GM23338 (cell line): ENCODE measurements around the gene MIOS. TPM values are rescaled to one million over a fixed set of nuclear protein-coding genes. Genes with fewer than 3 reads are reported as not detected.

Source experiments
- ATAC-seq: fragments of 200-7000 bp; cut with Tn5 transposase; 3 replicates; pipeline ENCODE4 v1.9.1; 2020
- DNase-seq: peaks from one replicate; pipeline ENCODE4 v3.0.0-alpha.2; 2015; ENCODE audit warnings: low spot score
- H2AFZ ChIP-seq: fragments of 200-600 bp; sonication (generic); 2 replicates; pipeline ENCODE4 v1.8.0; 2016; ENCODE audit warnings: antibody characterized with exemption, mild to moderate bottlenecking, moderate library complexity
- H3F3A ChIP-seq: fragments of 200-600 bp; sonication (generic); replicated peaks from 2 replicates; pipeline ENCODE4 v1.8.0; 2017; ENCODE audit warnings: antibody characterized with exemption, mixed run types, low read depth
- H3K27ac ChIP-seq: fragments of 200-600 bp; sonication (generic); 2 replicates; pipeline ENCODE4 v1.6.1; 2016; ENCODE audit warnings: low read depth
- H3K27me3 ChIP-seq: fragments of 200-600 bp; sonication (generic); 2 replicates; pipeline ENCODE4 v1.8.0; 2016; ENCODE audit warnings: mild to moderate bottlenecking, mixed run types, moderate library complexity; ENCODE audit not compliant: insufficient read depth
- H3K36me3 ChIP-seq: fragments of 200-600 bp; sonication (generic); 2 replicates; pipeline ENCODE4 v1.8.0; 2016; ENCODE audit warnings: mild to moderate bottlenecking; ENCODE audit not compliant: insufficient read depth
- H3K4me1 ChIP-seq: fragments of 200-600 bp; sonication (generic); 2 replicates; pipeline ENCODE4 v1.8.0; 2016; ENCODE audit warnings: mild to moderate bottlenecking, moderate library complexity; ENCODE audit not compliant: insufficient read depth
- H3K4me2 ChIP-seq: fragments of 200-600 bp; sonication (generic); 2 replicates; pipeline ENCODE4 v1.7.1; 2017; ENCODE audit warnings: mixed run types
- H3K4me3 ChIP-seq: fragments of 200-600 bp; sonication (generic); 2 replicates; pipeline ENCODE4 v1.6.1; 2016; ENCODE audit warnings: mixed run types
- H3K79me2 ChIP-seq: fragments of 200-600 bp; sonication (generic); replicated peaks from 2 replicates; pipeline ENCODE4 v1.8.0; 2017; ENCODE audit warnings: mild to moderate bottlenecking; ENCODE audit not compliant: insufficient read depth
- H3K9me2 ChIP-seq: fragments of 200-600 bp; sonication (generic); 2 replicates; pipeline ENCODE4 v1.8.0; 2017; ENCODE audit not compliant: insufficient read depth
- H4K20me1 ChIP-seq: fragments of 200-600 bp; sonication (generic); replicated peaks from 2 replicates; pipeline ENCODE4 v1.8.0; 2017; ENCODE audit warnings: mild to moderate bottlenecking; ENCODE audit not compliant: insufficient read depth
- H3K27ac Mint-ChIP-seq: 2 replicates; pipeline ENCODE4 v1.8.0; 2020; ENCODE audit warnings: inconsistent platforms, mild to moderate bottlenecking, moderate library complexity, mixed read lengths
- H3K27me3 Mint-ChIP-seq: 3 replicates; pipeline ENCODE4 v1.8.0; 2022; ENCODE audit warnings: low read depth, mild to moderate bottlenecking, moderate library complexity, mixed read lengths, inconsistent platforms; ENCODE audit not compliant: insufficient read depth, poor library complexity
- H3K36me3 Mint-ChIP-seq: 3 replicates; pipeline ENCODE4 v1.8.0; 2021; ENCODE audit warnings: low read depth, mild to moderate bottlenecking, inconsistent platforms, moderate library complexity, mixed read lengths
- H3K4me1 Mint-ChIP-seq: 3 replicates; pipeline ENCODE4 v1.8.0; 2020; ENCODE audit warnings: mild to moderate bottlenecking, inconsistent platforms, mixed read lengths
- H3K4me3 Mint-ChIP-seq: 3 replicates; pipeline ENCODE4 v1.8.0; 2021; ENCODE audit warnings: moderate library complexity, mild to moderate bottlenecking, inconsistent platforms, mixed read lengths
- H3K9me3 Mint-ChIP-seq: 3 replicates; pipeline ENCODE4 v1.8.0; 2020; ENCODE audit warnings: moderate library complexity, mild to moderate bottlenecking, inconsistent platforms, mixed read lengths
- CREB1 ChIP-seq: fragments of 250-450 bp; sonication (Bioruptor Pico); IDR thresholded peaks from 2 replicates; pipeline ENCODE4 v1.5.0; 2020; ENCODE audit warnings: low read depth, mild to moderate bottlenecking, moderate library complexity
- EZH2 ChIP-seq: fragments of 200-600 bp; sonication (generic); IDR thresholded peaks from one replicate; pipeline ENCODE4 v1.8.0; 2017; ENCODE audit warnings: antibody characterized with exemption, mild to moderate bottlenecking, low read depth; ENCODE audit not compliant: unreplicated experiment
- EZH2phosphoT487 ChIP-seq: fragments of 200-600 bp; sonication (generic); IDR thresholded peaks from one replicate; pipeline ENCODE4 v1.8.1; 2018; ENCODE audit warnings: antibody characterized with exemption; ENCODE audit not compliant: unreplicated experiment
- JUNB ChIP-seq: IDR thresholded peaks from one replicate; pipeline ENCODE4 v1.6.1; 2016; ENCODE audit warnings: antibody characterized with exemption; ENCODE audit not compliant: unreplicated experiment
- NANOG ChIP-seq: IDR thresholded peaks from 2 replicates; pipeline ENCODE4 v1.6.1; 2016; ENCODE audit warnings: antibody characterized with exemption, borderline replicate concordance
- POLR2AphosphoS5 ChIP-seq: IDR thresholded peaks from 2 replicates; pipeline ENCODE4 v1.6.1; 2016; ENCODE audit warnings: antibody characterized with exemption, low read depth
- STAT1 ChIP-seq: IDR thresholded peaks from one replicate; pipeline ENCODE4 v1.6.1; 2016; ENCODE audit warnings: antibody characterized with exemption; ENCODE audit not compliant: unreplicated experiment
- ZNF114 ChIP-seq: fragments of 250-450 bp; sonication (Bioruptor Pico); IDR thresholded peaks from 2 replicates; pipeline ENCODE4 v1.5.0; 2020; ENCODE audit warnings: mild to moderate bottlenecking, moderate library complexity
- ZNF331 ChIP-seq: fragments of 250-450 bp; sonication (Bioruptor Pico); IDR thresholded peaks from 2 replicates; pipeline ENCODE4 v1.5.0; 2020; ENCODE audit warnings: low read depth, mild to moderate bottlenecking, moderate library complexity
- polyA plus RNA-seq: library from polyadenylated mRNA; unstranded; fragments of >200 nt; fragmentation: Nextera tagmentation; extraction: Ambion mirVana; gene quantifications from 2 replicates; pipeline ENCODE4 v1.2.1, GENCODE V29; 2016
- total RNA-seq: library from RNA; depleted of rRNA; stranded (reverse); fragments of >200 nt; shearing (Covaris generic); gene quantifications from 2 replicates; pipeline ENCODE4 v1.2.3, GENCODE V29; 2014
- TF ChIP-seq, protein P1 (sequence below): IDR thresholded peaks from 2 replicates; pipeline ENCODE4 v1.6.1; 2016; ENCODE audit warnings: antibody characterized with exemption
- TF ChIP-seq, protein P2 (sequence below): IDR thresholded peaks from one replicate; pipeline ENCODE4 v1.6.1; 2018; ENCODE audit warnings: antibody characterized with exemption; ENCODE audit not compliant: unreplicated experiment
- TF ChIP-seq, protein P3 (sequence below), 2 experiments: fragments of 200-600 bp in 1 of 2; sonication (generic) in 1 of 2; conservative IDR thresholded peaks; 2 replicates each; pipeline versions ENCODE4 v1.5.1 to v1.6.1; 2016 to 2017; ENCODE audit warnings: antibody characterized with exemption in 2 of 2, low read depth in 2 of 2, mild to moderate bottlenecking in 2 of 2, moderate library complexity in 1 of 2
- TF ChIP-seq, protein P4 (sequence below): fragments of 250-450 bp; sonication (Bioruptor Pico); IDR thresholded peaks from 2 replicates; pipeline ENCODE4 v1.5.0; 2020; ENCODE audit warnings: mild to moderate bottlenecking, moderate library complexity

The MIOS gene
- total and polyA plus RNA-seq, 2 experiments from 2014 or later, result 13.1 to 85.7 TPM

DNA sequence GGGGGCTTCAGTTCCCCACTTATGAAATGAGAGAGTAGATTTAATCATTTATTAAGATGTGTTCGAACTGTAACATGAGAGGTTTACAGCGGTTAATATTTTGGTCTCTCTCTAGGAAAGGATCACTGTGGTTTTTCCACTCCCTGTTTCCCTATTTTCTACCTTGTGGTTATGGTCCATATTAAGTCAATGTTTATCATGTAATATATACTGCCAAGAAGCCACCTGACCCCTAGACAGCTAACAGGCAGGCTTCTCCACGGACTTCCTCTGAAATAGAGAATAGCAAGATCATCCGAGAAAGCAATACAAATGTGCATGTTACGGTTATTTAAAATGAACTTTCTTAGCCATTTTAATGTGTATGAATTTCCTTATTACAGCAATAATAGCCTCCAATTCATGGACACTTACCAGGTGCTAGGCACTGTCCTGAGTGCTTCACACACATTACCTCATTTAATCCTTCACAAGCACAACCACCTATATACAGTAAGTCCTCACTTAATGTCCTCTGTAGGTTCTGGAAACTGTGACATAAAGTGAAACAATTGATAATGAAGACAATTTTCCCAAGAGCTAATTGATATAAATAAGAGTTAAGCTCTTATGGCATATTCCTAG lies 30.2 kb upstream of the MIOS start:
- Histone ChIP-seq H3K9me2 (no peaks in the 10 kb centered on the region), H2AFZ (no peak overlapping the region), H3K36me3 (no peaks in the 10 kb centered on the region), H4K20me1 (no peaks in the 10 kb centered on the region), H3K4me1 (no peaks in the 10 kb centered on the region), H3K27ac (no peak overlapping the region), H3K79me2 (no peaks in the 10 kb centered on the region), H3K27me3 (no peaks in the 10 kb centered on the region), H3K4me3 (no peak overlapping the region), H3K4me2 (no peak overlapping the region), H3F3A (no peaks in the 10 kb centered on the region)
- DNase-seq (no peak), ATAC-seq (no peak)
- Mint-ChIP-seq H3K9me3 (no peaks in the 10 kb centered on the region), H3K4me3 (no peak overlapping the region), H3K36me3 (no peaks in the 10 kb centered on the region), H3K27me3 (no peaks in the 10 kb centered on the region), H3K4me1 (0 out of 3 replicates have a peak, but pooled peaks cover 1% of the 10 kb centered on the region), H3K27ac (no peak overlapping the region)
- TF ChIP-seq CREB1 (CRISPR knock-in tag), result no peak
- no peak for TF ChIP-seq JUNB
- no peak for TF ChIP-seq NANOG
- TF ChIP-seq POLR2AphosphoS5, result no peak
- TF ChIP-seq, protein P1, sequence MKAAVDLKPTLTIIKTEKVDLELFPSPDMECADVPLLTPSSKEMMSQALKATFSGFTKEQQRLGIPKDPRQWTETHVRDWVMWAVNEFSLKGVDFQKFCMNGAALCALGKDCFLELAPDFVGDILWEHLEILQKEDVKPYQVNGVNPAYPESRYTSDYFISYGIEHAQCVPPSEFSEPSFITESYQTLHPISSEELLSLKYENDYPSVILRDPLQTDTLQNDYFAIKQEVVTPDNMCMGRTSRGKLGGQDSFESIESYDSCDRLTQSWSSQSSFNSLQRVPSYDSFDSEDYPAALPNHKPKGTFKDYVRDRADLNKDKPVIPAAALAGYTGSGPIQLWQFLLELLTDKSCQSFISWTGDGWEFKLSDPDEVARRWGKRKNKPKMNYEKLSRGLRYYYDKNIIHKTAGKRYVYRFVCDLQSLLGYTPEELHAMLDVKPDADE, result no peak
- TF ChIP-seq ZNF114 (CRISPR knock-in tag), result no peak
- TF ChIP-seq, protein P2, sequence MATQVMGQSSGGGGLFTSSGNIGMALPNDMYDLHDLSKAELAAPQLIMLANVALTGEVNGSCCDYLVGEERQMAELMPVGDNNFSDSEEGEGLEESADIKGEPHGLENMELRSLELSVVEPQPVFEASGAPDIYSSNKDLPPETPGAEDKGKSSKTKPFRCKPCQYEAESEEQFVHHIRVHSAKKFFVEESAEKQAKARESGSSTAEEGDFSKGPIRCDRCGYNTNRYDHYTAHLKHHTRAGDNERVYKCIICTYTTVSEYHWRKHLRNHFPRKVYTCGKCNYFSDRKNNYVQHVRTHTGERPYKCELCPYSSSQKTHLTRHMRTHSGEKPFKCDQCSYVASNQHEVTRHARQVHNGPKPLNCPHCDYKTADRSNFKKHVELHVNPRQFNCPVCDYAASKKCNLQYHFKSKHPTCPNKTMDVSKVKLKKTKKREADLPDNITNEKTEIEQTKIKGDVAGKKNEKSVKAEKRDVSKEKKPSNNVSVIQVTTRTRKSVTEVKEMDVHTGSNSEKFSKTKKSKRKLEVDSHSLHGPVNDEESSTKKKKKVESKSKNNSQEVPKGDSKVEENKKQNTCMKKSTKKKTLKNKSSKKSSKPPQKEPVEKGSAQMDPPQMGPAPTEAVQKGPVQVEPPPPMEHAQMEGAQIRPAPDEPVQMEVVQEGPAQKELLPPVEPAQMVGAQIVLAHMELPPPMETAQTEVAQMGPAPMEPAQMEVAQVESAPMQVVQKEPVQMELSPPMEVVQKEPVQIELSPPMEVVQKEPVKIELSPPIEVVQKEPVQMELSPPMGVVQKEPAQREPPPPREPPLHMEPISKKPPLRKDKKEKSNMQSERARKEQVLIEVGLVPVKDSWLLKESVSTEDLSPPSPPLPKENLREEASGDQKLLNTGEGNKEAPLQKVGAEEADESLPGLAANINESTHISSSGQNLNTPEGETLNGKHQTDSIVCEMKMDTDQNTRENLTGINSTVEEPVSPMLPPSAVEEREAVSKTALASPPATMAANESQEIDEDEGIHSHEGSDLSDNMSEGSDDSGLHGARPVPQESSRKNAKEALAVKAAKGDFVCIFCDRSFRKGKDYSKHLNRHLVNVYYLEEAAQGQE, result no peak
- TF ChIP-seq, protein P3, sequence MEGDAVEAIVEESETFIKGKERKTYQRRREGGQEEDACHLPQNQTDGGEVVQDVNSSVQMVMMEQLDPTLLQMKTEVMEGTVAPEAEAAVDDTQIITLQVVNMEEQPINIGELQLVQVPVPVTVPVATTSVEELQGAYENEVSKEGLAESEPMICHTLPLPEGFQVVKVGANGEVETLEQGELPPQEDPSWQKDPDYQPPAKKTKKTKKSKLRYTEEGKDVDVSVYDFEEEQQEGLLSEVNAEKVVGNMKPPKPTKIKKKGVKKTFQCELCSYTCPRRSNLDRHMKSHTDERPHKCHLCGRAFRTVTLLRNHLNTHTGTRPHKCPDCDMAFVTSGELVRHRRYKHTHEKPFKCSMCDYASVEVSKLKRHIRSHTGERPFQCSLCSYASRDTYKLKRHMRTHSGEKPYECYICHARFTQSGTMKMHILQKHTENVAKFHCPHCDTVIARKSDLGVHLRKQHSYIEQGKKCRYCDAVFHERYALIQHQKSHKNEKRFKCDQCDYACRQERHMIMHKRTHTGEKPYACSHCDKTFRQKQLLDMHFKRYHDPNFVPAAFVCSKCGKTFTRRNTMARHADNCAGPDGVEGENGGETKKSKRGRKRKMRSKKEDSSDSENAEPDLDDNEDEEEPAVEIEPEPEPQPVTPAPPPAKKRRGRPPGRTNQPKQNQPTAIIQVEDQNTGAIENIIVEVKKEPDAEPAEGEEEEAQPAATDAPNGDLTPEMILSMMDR (conservative IDR thresholded peaks at IDR 0.05; ENCODE audit: low read depth in 2 of 2), result no peak
- no peak for TF ChIP-seq STAT1
- TF ChIP-seq ZNF331 (CRISPR knock-in tag), result no peak
- TF ChIP-seq, protein P4, sequence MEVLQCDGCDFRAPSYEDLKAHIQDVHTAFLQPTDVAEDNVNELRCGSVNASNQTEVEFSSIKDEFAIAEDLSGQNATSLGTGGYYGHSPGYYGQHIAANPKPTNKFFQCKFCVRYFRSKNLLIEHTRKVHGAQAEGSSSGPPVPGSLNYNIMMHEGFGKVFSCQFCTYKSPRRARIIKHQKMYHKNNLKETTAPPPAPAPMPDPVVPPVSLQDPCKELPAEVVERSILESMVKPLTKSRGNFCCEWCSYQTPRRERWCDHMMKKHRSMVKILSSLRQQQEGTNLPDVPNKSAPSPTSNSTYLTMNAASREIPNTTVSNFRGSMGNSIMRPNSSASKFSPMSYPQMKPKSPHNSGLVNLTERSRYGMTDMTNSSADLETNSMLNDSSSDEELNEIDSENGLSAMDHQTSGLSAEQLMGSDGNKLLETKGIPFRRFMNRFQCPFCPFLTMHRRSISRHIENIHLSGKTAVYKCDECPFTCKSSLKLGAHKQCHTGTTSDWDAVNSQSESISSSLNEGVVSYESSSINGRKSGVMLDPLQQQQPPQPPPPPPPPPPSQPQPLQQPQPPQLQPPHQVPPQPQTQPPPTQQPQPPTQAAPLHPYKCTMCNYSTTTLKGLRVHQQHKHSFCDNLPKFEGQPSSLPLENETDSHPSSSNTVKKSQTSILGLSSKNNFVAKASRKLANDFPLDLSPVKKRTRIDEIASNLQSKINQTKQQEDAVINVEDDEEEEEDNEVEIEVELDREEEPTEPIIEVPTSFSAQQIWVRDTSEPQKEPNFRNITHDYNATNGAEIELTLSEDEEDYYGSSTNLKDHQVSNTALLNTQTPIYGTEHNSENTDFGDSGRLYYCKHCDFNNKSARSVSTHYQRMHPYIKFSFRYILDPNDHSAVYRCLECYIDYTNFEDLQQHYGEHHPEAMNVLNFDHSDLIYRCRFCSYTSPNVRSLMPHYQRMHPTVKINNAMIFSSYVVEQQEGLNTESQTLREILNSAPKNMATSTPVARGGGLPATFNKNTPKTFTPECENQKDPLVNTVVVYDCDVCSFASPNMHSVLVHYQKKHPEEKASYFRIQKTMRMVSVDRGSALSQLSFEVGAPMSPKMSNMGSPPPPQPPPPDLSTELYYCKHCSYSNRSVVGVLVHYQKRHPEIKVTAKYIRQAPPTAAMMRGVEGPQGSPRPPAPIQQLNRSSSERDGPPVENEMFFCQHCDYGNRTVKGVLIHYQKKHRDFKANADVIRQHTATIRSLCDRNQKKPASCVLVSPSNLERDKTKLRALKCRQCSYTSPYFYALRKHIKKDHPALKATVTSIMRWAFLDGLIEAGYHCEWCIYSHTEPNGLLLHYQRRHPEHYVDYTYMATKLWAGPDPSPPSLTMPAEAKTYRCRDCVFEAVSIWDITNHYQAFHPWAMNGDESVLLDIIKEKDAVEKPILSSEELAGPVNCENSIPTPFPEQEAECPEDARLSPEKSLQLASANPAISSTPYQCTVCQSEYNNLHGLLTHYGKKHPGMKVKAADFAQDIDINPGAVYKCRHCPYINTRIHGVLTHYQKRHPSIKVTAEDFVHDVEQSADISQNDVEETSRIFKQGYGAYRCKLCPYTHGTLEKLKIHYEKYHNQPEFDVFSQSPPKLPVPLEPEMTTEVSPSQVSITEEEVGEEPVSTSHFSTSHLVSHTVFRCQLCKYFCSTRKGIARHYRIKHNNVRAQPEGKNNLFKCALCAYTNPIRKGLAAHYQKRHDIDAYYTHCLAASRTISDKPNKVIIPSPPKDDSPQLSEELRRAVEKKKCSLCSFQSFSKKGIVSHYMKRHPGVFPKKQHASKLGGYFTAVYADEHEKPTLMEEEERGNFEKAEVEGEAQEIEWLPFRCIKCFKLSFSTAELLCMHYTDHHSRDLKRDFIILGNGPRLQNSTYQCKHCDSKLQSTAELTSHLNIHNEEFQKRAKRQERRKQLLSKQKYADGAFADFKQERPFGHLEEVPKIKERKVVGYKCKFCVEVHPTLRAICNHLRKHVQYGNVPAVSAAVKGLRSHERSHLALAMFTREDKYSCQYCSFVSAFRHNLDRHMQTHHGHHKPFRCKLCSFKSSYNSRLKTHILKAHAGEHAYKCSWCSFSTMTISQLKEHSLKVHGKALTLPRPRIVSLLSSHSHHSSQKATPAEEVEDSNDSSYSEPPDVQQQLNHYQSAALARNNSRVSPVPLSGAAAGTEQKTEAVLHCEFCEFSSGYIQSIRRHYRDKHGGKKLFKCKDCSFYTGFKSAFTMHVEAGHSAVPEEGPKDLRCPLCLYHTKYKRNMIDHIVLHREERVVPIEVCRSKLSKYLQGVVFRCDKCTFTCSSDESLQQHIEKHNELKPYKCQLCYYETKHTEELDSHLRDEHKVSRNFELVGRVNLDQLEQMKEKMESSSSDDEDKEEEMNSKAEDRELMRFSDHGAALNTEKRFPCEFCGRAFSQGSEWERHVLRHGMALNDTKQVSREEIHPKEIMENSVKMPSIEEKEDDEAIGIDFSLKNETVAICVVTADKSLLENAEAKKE, result no peak
- no peak for TF ChIP-seq EZH2
- no peak for TF ChIP-seq EZH2phosphoT487
